ENCODE data around the gene USP25.
A peak's percentile ranks its signal among the peaks of the same experiment; 100 is the strongest.

Gene USP25

GRCh38 chr21:15729674-15730483 is at the start of gene USP25:
USP25 (plus strand) TSS chr21:15729982; CDS start chr21:15730394, 412 bp downstream.
- DNase-seq, result peak; percentile 84

DNA sequence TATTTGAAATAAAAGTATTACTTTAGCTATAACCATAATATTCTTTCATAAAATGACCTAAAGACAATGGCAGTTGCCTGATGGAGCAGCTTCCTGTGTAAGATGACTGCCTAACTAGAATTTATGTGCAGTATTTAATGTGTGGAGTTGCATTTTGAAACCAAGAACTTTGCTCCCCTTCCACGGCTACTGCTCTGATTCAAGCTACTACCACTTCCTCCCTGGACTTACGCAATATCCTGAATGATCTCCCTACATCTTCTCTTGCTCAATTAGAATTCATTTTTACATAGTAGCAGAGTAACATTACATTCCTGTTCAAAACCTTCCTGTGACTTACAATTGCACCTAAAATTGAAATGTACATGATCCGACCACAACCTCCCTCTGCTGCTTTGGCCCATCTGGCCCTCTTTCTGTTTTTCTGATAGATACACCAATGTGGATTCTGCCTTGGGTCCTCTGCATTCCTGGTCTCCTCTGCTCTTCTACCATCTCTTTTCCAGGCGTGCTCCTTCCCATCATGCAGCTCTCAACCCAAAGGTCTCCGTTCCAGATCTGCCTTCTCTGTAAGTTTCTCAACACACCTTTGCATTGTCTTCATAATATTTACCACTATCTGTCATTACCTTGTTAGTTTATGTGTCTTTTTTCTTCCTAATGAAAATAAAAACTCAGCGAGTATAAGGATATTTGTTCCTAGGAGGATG is 47.4 kb upstream of the USP25 start:
- DNase-seq, result no peak

- no peak for DNase-seq
These were observed 46.8 kb upstream of the USP25 start for GRCh38 chr21:15682977-15683376.

DNA sequence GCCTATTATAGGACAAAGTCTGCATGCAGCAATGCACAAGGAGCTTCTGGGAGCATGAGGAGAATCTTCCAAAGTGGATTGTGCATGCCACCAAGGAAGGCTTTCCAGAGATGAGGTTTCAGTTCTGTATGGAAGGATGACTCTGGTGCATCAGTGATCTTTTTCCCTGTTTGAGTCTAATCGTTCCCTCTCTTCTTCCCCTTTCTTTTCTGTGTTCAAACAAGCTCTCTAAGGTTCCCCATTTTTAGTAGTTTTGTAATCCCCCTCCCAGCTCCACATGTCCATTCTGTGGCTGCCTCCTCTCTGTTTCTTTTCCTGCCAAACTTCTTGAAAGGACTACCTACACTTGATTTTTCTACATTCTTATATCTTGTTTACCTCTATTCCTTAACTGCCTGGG is 43.3 kb upstream of the USP25 start:
- no peak for DNase-seq

GRCh38 chr21:15687208-15687607 is 42.6 kb upstream of the USP25 start:
- DNase-seq, result no peak

DNA sequence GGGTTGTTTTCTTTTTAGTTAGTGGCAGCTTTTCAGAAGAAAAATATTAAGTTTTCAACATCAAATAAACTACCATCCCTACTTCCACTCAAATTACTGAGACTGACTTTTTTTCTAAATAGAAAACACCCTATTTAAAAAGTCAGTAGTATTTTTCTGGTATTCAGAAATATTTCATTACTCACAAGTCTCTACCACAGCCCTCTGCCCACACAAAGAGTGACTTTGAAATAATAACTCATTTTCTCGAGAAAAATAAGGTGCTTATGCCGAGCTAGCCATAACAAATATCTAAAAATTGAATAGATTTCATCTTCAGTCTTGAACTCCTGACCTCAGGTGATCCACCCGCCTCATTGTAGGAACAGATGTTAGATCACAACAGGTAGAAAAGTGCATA is 41.8 kb upstream of the USP25 start:
- DNase-seq, result no peak

GRCh38 chr21:15688809-15689208 is 41.0 kb upstream of the USP25 start:
- no peak for DNase-seq

DNA sequence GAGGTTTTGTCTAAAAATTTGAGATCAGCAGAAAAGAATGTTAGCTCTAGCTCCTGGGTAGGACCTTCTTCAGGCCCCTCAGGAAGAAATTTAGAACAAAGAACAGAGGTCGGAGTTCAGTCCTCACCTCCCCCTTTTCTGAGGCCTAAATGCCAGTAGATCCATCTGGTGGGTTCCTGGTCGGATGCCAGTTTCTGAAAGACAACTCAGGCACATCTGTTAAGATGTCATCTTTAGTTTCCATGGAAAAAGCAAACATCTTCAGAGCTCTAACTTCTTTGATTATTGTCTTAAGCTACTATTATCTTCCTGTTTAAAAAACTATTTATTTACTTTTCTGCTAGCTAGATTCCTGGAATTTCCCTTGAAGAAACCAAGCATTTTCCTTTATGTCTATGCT is 37.1 kb upstream of the USP25 start:
- no peak for DNase-seq

- DNase-seq, result no peak
These were observed 34.5 kb upstream of the USP25 start for GRCh38 chr21:15695241-15695640.

- DNase-seq, result no peak
These were observed 28.0 kb upstream of the USP25 start for GRCh38 chr21:15701830-15702229.

- no peak for DNase-seq
These were observed 25.9 kb upstream of the USP25 start for GRCh38 chr21:15703932-15704331.

- no peak for DNase-seq
These were observed 23.1 kb upstream of the USP25 start for GRCh38 chr21:15706696-15707095.

GRCh38 chr21:15713412-15713811 is 16.4 kb upstream of the USP25 start:
- DNase-seq, result no peak

- DNase-seq, result no peak
These were observed 11.1 kb upstream of the USP25 start for GRCh38 chr21:15718711-15719110.

DNA sequence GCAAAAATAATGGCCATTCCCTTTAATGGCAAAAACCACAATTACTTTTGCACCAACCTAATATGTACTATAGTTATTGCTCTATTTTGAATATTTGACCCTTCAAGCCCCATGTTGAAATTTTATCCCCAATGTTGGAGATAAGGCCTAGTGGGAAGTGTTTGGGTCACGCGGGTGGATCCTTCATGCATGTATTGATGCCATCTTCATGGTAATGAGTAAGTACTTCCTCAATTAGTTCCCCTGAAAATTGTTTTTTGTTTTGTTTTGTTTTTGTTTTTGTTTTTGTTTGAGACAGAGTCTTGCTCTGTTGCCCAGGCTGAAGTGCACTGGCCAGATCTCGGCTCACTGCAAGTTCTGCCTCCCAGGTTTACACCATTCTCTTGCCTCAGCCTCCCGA is 9.8 kb upstream of the USP25 start:
- no peak for DNase-seq

GRCh38 chr21:15722591-15723324 is 7.0 kb upstream of the USP25 start:
- no peak for DNase-seq

DNA sequence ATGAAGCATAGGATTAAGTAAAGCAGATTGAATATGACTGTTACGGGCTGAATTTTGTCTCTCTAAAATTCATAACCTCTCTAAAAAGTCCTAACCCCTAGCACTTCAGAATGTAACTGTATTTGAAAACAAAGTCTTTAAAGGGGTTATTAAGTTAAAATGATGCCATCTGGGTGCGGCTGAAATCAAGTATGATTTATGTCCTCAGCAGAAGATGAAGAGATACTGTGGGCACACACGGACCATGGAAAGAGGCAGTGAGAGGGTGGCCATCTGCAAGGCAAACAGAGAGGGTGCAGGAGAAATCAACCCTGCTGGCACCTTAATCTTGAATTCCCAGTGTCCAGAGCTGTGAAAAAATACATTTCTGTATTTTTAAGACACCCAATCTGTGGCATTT is 3.8 kb upstream of the USP25 start:
- DNase-seq, result no peak

DNA sequence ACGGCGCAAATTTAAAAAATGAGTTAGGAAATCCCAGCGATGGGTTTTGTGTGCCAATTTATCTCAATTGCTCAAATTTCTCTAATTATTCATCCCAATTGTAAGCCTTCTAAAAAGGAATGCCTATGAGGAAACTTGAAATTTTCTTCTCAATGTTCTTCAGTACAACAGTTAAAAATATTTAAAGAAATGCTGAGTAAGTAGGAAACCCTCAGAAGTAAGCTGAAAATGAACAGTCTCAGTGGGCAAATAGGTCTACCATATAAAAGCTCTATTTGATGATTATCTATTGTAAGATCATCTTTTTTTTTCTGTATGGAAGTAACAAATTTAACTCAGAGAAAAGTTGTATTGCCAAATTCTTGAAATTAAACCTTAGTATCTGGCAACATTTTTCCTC is 1.7 kb upstream of the USP25 start:
- no peak for DNase-seq

- DNase-seq, result no peak
These were observed 472 bp upstream of the USP25 start for GRCh38 chr21:15729346-15729673.

DNA sequence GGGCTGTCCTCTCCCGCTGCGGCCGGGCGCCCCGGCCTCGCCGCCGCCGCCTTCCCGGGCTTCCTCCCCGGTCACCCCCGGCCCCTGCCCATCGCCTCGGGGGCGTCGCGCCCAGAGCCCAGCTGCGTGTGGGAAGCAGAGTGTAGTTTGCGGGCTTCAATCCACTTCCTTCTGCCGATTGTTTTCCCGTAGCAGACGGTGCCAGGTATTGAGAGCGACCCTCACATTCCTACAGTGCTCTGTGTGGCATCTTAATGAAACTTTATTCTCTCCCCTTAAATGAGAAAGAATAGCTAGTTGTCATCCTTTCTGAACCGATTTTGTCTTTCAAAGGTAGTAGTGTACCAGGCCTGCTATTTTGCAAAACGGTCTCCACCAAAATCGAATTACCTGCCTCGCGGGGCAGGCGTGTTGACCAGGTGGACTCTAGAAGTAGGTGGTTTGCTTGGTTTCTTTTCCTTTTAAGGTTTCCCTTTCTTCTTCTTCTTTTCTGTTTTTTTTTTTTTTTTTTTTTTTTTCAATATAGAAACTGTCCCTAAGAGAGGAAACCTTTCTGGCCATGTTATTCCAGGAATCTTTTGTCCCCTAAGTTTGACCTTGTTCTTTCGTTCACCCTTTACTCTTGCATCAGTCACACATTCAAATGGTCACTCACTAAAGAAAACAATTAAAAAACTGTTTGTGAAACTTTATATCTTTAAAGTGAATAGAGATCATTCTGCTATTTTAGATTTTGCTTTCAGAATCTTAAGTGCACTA is 881 bp downstream of the USP25 start:
- DNase-seq, result no peak

- no peak for DNase-seq
These were observed 1.4 kb downstream of the USP25 start for GRCh38 chr21:15731243-15731613.

DNA sequence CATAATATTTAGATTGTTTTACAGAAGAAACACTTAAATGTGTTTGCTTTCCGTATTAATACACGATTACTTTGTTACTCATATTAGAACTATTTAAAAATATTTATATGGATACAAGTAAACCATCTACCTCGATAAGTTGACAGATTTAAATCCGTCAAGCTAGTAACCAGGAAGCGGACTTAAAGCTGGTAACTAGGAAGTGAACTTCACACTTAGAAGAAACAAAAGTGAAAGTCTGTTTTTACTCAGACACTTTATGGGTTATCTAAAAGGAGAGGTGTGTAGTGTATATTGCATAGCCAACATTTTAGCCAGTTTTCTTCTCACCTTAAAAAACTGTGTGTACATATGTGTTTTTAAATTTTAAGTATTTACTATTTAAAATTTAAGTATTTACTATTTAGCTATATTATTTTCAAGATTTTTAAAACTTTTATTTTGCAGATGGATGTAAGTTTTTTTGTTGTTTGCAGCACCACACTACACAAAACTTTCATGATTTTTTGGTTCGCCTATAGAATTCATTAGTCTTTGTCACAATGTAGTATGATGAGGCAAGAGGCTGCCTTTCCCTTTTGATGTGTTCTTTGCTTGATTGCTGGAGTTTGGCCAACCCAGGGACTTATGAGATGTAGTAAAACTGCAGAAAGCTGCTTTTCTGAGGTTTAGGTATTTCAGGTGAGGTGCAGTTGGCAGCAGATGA is 2.7 kb downstream of the USP25 start:
- DNase-seq, result no peak

DNA sequence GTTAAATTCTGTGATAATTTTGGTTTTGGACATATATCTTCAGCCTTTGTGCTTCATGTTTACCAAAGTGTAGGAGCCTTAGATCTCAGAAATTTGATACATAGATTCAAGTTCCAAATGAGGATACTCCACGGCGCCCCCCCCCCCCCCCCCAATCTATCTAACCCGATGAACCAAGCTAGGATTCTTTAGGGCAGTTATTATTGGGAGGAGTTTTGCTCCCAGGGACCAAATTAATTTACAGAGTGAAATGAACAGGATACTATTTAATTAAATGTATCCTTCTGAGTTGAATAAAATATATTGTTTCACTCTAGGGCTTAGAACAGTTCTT is 3.2 kb downstream of the USP25 start:
- DNase-seq, result no peak

Data from activated CD4-positive, alpha-beta T cell treated with anti-CD3 and anti-CD28 coated beads for 1 hour (primary cell).